ENCODE results near the gene CAMKMT. TPM values are rescaled to one million over a fixed set of nuclear protein-coding genes. Genes with fewer than 3 reads are reported as not detected.

Gene CAMKMT
- total RNA-seq, 1 experiment from 2014 or later, result 17.4 TPM

GRCh38 chr2:44772131-44772530, 410.4 kb downstream of the CAMKMT start:
- no peak overlapping the region for H3K14ac ChIP-seq (ENCODE audit: insufficient read depth, low read length)
- H3K79me2 ChIP-seq (ENCODE audit: insufficient read depth, low read length), result no peaks in the 10 kb centered on the region
- no peak overlapping the region for H2AFZ ChIP-seq (ENCODE audit: low read length)
- no peak overlapping the region for H3K4ac ChIP-seq (ENCODE audit: low read depth, low read length)
- H3K9me3 Mint-ChIP-seq, result no peaks in the 10 kb centered on the region; a peak in 1 of 5 replicates
- H4K8ac ChIP-seq (replicated peaks; ENCODE audit: insufficient read length, low read depth, low read length), result no peak overlapping the region
- no peak overlapping the region for H2BK12ac ChIP-seq (ENCODE audit: insufficient read length, low read depth, low read length)
- H3K36me3 Mint-ChIP-seq (ENCODE audit: insufficient read depth in 1 of 3, low read depth in 3 of 3), result no peaks in the 10 kb centered on the region
- H3K4me1 ChIP-seq (ENCODE audit: insufficient read depth, low read length), result peaks cover 9% of the 10 kb centered on the region; the same call in 1 of the 2 replicates
- no peak for TF ChIP-seq CTCF (conservative IDR thresholded peaks at IDR 0.05)
- H3K23me2 ChIP-seq (ENCODE audit: insufficient read length, low read depth, low read length, poor library complexity, severe bottlenecking), result no peaks in the 10 kb centered on the region
- peaks cover 75 to 90% of the 10 kb centered on the region in 2 experiments for H3K4me1 Mint-ChIP-seq
- no peaks in the 10 kb centered on the region for H3K9me3 ChIP-seq (ENCODE audit: control insufficient read depth, low read depth, low read length)
- H2AK5ac ChIP-seq (ENCODE audit: insufficient read length, low read length), result no peak overlapping the region
- no peak overlapping the region for H2BK15ac ChIP-seq (ENCODE audit: low read depth, low read length)
- no peak overlapping the region for H3T11ph ChIP-seq (ENCODE audit: low read length)
- no peak overlapping the region for H3K56ac ChIP-seq (ENCODE audit: insufficient read length, low read depth, low read length)
- H4K91ac ChIP-seq (ENCODE audit: insufficient read length, low read depth, low read length), result no peak overlapping the region
- H3K18ac ChIP-seq (ENCODE audit: insufficient read length, low read depth, low read length), result no peak overlapping the region
- H2BK20ac ChIP-seq (ENCODE audit: low read depth, low read length, poor library complexity, severe bottlenecking), result no peak overlapping the region
- no CpG with 5 or more reads among the region's 9 CpGs for WGBS (ENCODE audit: extremely low coverage, insufficient read length, low lambda C conversion rate)
- peaks cover 7% of the 10 kb centered on the region; the same call in 1 of the 2 replicates for H3K27me3 ChIP-seq (ENCODE audit: insufficient read depth, low read length)
- H3K27ac Mint-ChIP-seq, result no peak overlapping the region; a peak in 1 of 7 replicates
- no peak overlapping the region for H4K5ac ChIP-seq (ENCODE audit: insufficient read length, low read depth, low read length)
- H3K27ac ChIP-seq (ENCODE audit: insufficient read length, low read depth, low read length), result no peak overlapping the region
- no peaks in the 10 kb centered on the region for H3K79me1 ChIP-seq (ENCODE audit: insufficient read depth, low read depth, low read length, poor library complexity, severe bottlenecking)
- no peak overlapping the region for H3K4me3 Mint-ChIP-seq
- H3K9ac ChIP-seq (ENCODE audit: extremely low read depth, insufficient read length, low read length), result no peak overlapping the region
- DNase-seq, result no peak
- H4K20me1 ChIP-seq (ENCODE audit: control insufficient read depth, insufficient read depth, insufficient read length), result no peaks in the 10 kb centered on the region
- H3K23ac ChIP-seq (ENCODE audit: insufficient read length, low read depth, low read length), result no peak overlapping the region
- H3K4me2 ChIP-seq (ENCODE audit: insufficient read depth, insufficient read length, low read length), result no peak overlapping the region
- no peak overlapping the region for H2BK120ac ChIP-seq (ENCODE audit: low read depth, low read length, poor library complexity, severe bottlenecking)
- H3K27me3 Mint-ChIP-seq (ENCODE audit: low read depth), result peaks cover 29% of the 10 kb centered on the region
- no peak overlapping the region for H2BK5ac ChIP-seq (ENCODE audit: insufficient read length, low read length)

Measured in H9 (cell line).